GM21717 (cell line): ENCODE results near the gene PIK3R3.
"Not testable (repeated sequence)": the region's sequence is repeated elsewhere in the genome, so short reads cannot be mapped to it uniquely, and the experiment has no call there.

Experiments used
- ATAC-seq: cut with Tn5 transposase; IDR thresholded peaks from one replicate; pipeline ENCODE4 v1.9.1; 2021; ENCODE audit warnings: mild to moderate bottlenecking, moderate library complexity; ENCODE audit not compliant: unreplicated experiment

The PIK3R3 gene

GRCh38 chr1:46070164-46070814 lies 62.1 kb downstream of the PIK3R3 start:
- ATAC-seq, result no peak

- ATAC-seq, result no peak
These were observed 63.9 kb downstream of the PIK3R3 start for GRCh38 chr1:46068525-46068924.

DNA sequence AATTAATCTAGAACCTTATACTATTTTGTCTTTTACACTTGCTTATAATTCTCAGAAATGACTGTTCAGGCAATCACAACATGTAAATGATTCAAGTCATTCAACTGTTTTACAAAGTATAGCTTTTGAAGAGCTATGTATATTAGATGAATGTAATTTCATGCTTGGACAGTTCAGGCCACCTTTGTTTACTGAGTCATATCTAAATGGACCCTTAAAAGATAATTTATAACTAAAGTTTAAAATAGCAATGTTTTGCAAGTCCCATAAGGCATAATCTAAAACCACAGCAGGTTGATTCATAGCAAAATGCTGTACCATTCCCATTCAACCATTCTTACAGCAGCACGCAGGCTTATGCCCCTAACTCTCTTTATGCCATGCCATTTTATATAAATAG lies 64.8 kb downstream of the PIK3R3 start:
- ATAC-seq, result no peak

DNA sequence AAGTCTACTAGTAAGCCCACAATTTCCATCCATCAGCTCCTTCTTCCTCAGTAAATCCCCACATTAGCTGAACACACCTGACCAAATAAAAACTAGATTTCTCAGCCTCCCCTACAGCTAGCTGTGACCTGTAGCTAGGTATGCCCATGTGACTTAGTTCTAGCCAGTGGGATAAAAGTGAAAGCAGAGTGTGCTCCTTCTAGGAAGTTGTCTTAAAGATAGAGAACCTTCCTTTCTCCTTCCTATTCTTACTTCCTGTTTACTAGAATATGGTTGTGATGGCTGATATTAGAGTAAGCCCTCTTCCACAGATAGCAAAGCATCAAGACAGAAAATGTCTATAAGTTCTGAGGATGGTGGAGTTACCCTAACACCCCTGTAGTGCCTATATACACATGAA lies 67.0 kb downstream of the PIK3R3 start:
- no peak for ATAC-seq

- ATAC-seq, result no peak
These were observed 67.7 kb downstream of the PIK3R3 start for GRCh38 chr1:46064708-46065107.

GRCh38 chr1:46062651-46063319 lies 69.6 kb downstream of the PIK3R3 start:
- peak; percentile 38 for ATAC-seq

- no peak for ATAC-seq
These were observed 71.3 kb downstream of the PIK3R3 start for GRCh38 chr1:46061146-46061545.

- ATAC-seq, result no peak
These were observed 73.5 kb downstream of the PIK3R3 start for GRCh38 chr1:46058936-46059335.

DNA sequence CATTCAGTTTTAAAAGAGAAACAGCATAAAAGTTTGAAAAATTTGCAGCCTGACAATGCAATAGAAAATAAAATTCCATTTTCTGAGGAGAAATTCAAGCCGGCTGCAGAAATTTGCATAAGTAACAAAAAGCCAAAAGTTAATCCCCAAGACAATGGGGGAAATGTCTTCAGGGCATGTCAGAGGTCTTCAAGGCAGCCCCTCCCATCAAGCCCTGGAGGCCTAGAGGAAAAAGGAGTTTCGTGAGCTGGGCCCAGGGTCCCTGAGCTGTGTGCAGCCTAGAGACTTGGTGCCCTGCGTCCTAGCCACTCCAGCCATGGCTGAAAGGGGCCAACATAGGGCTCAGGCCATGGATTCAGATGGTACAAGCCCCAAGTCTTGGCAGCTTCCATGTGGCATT lies 74.6 kb downstream of the PIK3R3 start:
- ATAC-seq, result no peak

GRCh38 chr1:46057215-46057614 lies 75.2 kb downstream of the PIK3R3 start:
- not testable (repeated sequence) for ATAC-seq

DNA sequence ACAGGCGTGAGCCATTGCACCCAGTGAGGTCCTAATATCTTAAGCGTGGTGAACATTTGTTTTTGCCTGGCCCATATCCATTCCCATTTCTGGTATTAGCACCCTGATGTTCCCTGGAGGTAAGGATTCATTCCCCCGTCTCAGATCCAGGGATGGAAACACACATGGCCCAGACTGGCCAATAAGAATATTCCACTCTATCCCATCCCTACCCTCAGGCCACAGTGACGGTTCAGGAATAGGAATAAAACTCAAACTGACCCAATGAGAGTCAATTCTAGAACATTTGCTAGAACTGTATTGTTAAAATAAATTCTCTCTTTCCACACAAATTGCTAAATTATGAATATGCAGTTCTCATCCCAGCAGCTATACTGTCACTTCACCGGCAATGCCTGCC lies 76.1 kb downstream of the PIK3R3 start:
- ATAC-seq, result no peak

- no peak for ATAC-seq
These were observed 78.7 kb downstream of the PIK3R3 start for GRCh38 chr1:46053734-46054133.

- ATAC-seq, result no peak
These were observed 88.3 kb downstream of the PIK3R3 start for GRCh38 chr1:46044116-46044515.

GRCh38 chr1:46043458-46044017 lies 88.9 kb downstream of the PIK3R3 start:
- ATAC-seq, result peak; percentile 82

DNA sequence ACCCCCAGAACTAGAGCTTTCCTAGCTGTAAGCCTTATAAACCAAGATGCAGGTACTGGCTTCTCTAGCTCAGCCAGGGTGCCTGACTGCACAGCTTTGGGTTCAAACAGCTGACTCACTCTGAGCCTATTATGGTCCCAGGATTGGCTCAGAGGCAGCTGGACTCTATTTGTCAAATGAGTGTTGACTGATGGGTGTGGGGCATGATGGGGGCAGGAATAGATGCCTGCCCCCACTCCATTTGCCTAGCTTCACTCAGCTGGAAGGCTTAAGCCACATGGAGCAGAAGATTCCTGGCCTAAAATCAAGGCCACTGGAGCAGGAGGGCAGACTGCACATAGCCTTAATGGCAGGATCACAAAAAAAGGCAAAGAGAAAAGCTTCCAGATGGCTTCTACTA lies 90.5 kb downstream of the PIK3R3 start:
- no peak for ATAC-seq

DNA sequence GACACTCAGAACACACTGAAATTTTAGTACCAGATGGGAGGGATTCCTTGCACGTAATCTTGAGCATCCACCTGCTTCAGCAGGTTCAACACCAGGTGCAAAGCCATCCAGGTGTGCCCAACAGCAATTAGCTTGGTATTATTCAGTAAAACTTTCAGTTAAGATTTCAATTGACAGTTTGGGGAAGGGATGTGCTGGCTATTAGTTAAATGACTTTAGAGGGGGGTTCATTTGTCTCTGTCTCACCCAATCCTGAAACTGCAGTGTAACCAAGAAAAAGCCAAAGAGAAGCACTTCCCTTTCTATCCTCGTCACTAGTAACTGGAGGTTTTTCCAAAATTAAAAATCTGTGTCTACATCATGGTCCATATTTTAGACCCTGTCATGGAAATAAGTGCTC lies 90.9 kb downstream of the PIK3R3 start:
- no peak for ATAC-seq

DNA sequence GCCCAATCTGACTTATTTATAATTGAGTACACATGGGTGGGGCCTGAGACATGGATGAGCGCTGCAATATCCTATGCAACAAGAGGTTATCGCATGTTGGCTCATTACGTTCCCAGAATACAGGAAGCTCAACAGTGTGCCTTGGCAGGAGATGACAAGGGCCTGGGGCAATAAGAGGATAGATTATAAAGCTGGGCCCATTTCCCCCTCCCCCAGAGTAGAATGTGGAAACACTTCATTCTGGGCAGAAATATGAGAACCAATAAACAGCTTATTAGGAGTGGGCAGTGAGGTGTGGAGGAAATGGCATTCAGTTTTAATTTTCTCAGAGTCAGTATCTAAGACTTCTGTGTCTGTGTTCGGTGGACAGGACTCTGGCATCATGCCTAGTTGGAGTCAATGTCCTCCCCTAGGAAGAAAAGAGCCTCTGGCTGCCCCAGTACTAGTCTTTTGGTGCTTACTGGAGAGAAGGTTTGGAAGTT lies 92.8 kb downstream of the PIK3R3 start:
- no peak for ATAC-seq

- no peak for ATAC-seq
These were observed 95.3 kb downstream of the PIK3R3 start for GRCh38 chr1:46036894-46037839.

DNA sequence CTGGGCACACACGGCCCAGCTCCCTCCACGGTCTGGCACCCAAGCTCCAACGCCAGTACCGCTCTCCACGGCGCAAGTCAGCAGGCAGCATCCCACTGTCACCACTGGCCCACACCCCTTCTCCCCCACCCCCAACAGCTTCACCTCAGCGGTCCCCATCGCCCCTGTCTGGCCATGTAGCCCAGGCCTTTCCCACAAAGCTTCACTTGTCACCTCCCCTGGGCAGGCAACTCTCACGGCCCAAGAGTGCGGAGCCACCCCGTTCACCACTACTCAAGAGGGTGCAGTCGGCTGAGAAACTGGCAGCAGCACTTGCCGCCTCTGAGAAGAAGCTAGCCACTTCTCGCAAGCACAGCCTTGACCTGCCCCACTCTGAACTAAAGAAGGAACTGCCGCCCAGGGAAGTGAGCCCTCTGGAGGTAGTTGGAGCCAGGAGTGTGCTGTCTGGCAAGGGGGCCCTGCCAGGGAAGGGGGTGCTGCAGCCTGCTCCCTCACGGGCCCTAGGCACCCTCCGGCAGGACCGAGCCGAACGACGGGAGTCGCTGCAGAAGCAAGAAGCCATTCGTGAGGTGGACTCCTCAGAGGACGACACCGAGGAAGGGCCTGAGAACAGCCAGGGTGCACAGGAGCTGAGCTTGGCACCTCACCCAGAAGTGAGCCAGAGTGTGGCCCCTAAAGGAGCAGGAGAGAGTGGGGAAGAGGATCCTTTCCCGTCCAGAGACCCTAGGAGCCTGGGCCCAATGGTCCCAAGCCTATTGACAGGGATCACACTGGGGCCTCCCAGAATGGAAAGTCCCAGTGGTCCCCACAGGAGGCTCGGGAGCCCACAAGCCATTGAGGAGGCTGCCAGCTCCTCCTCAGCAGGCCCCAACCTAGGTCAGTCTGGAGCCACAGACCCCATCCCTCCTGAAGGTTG lies 97.6 kb downstream of the PIK3R3 start:
- ATAC-seq, result no peak
